Testis (tissue), 3 donors: ENCODE data around the gene ZFP64. TPM values are rescaled to one million over a fixed set of nuclear protein-coding genes. Genes with fewer than 3 reads are reported as not detected.

Source experiments
- DNase-seq: peaks from one replicate; pipeline ENCODE4 v3.0.0-alpha.2; 2019
- H3K27ac ChIP-seq, 2 donors: fragments of 200-600 bp; sonication (generic); one replicate each; pipeline ENCODE4 v1.5.1; 2019
- H3K27me3 ChIP-seq: fragments of 200-600 bp; sonication (generic); one replicate; pipeline ENCODE4 v1.5.1; 2019
- H3K36me3 ChIP-seq: fragments of 200-600 bp; sonication (generic); one replicate; pipeline ENCODE4 v1.5.1; 2017; ENCODE audit warnings: low read depth; ENCODE audit errors: missing control alignments
- H3K4me1 ChIP-seq: fragments of 200-600 bp; sonication (generic); one replicate; pipeline ENCODE4 v1.5.1; 2019
- H3K4me3 ChIP-seq, 2 donors: fragments of 200-600 bp; sonication (generic); one replicate each; pipeline ENCODE4 v1.5.1; 2017 to 2019
- H3K9me3 ChIP-seq: fragments of 200-600 bp; sonication (generic); one replicate; pipeline ENCODE4 v1.5.1; 2017
- CTCF ChIP-seq, 3 experiments: fragments of 450-650 bp in 2 of 3; fragments of 200-600 bp in 1 of 3; sonication (generic) in 1 of 3; IDR thresholded peaks; one replicate each; pipeline ENCODE4 v1.5.1; 2016 to 2019; ENCODE audit warnings: antibody characterized with exemption in 3 of 3, mild to moderate bottlenecking in 2 of 3, moderate library complexity in 1 of 3
- POLR2A ChIP-seq: fragments of 450-650 bp; IDR thresholded peaks from one replicate; pipeline ENCODE4 v1.6.1; 2017; ENCODE audit warnings: antibody characterized with exemption, mild to moderate bottlenecking, moderate library complexity
- WGBS, 2 donors: methylation state at CpG; one replicate each; pipeline ENCODE4 v1.1.5; 2018; 5-methylcytosine and 5-hydroxymethylcytosine counted together
- intact Hi-C: fragments of 100-400 bp; cut with DNase I; formaldehyde crosslinking; loops from one replicate; pipeline ENCODE4 v1.15.1; 2023; ENCODE audit warnings: low total_unique reads
- polyA plus RNA-seq: library from polyadenylated mRNA; stranded (reverse); fragments of 350-450 nt; fragmentation: Illumina TruSeq; extraction: RNeasy Lipid Tissue Mini Kit (QIAGEN cat#74804); gene quantifications from one replicate; pipeline ENCODE4 v1.2.3, GENCODE V29; 2014; ENCODE audit warnings: low read depth, low replicate concordance; ENCODE audit not compliant: insufficient read depth
- total RNA-seq, 2 donors: library from RNA; depleted of rRNA; stranded (reverse); fragments of >200 nt; gene quantifications; one replicate each; pipeline ENCODE4 v1.2.3, GENCODE V29; 2016

ZFP64 gene
- total and polyA plus RNA-seq, 3 donors from 2014 or later, result 16.4 to 33.6 (median 24.8) TPM

DNA sequence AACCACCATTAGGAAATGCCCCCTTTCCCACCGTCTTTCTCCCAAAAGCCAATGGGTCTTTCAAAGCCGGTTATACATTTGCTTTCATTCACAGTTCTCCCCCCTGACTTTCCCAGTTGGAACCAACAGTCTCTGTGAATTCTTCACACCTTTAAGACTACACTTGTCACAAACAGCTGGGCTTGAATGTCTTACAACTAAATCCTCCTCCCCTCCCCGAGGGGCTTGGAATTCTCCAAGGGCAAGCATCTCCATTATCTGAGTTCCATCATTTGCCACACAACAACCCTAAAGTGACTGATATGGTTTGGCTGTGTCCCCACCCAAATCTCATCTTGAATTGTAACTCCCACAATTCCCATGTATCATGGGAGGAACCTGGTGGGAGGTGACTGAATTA, 12.9 kb downstream of the ZFP64 start:
- WGBS, 2 donors, result 76 to 89% methylated on average over 3 of the region's 3 CpGs
- intact Hi-C loops, result no loop called here
- TF ChIP-seq POLR2A, result no peak
- no peak for TF ChIP-seq CTCF (IDR thresholded peaks at IDR 0.05)

DNA sequence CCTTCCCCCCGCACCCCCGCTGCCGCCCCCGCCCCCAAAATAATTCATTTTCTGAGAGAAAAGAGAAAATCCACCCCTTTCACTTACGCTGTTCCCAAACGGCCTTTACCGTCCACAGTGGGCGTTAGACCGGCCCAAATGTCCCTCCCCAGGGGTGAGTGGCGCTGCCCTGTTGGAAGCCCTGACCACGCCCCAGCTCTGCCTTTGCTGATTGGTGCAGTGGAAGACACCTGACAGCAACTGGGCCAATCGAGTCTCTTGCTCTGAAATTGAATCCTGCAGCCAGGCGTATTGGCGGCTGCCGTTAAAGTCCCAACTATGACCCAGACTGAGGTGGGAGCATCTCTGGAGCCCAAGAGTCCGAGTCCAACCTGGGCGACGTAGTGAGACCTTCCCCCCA, 15.7 kb downstream of the ZFP64 start:
- H3K27ac ChIP-seq, result no peak overlapping the region
- TF ChIP-seq POLR2A (no peak), CTCF (IDR thresholded peaks at IDR 0.05) (no peak)
- peak overlapping the region; percentile 25 to 33 for H3K4me3 ChIP-seq
- peak; percentile 78 for DNase-seq
- no peaks in the 10 kb centered on the region for H3K36me3 ChIP-seq
- H3K4me1 ChIP-seq, result no peaks in the 10 kb centered on the region
- intact Hi-C loops, result no loop called here
- no peaks in the 10 kb centered on the region for H3K9me3 ChIP-seq
- WGBS, 2 donors, result 90 to 91% methylated on average over 11 to 18 of the region's 18 CpGs
- H3K27me3 ChIP-seq, result no peaks in the 10 kb centered on the region

More for the DNA sequence above, 12.9 kb downstream of the ZFP64 start:
- Histone ChIP-seq H3K36me3 (no peaks in the 10 kb centered on the region), H3K4me1 (no peaks in the 10 kb centered on the region), H3K4me3 (no peak overlapping the region), H3K27ac (no peak overlapping the region), H3K27me3 (no peaks in the 10 kb centered on the region), H3K9me3 (no peaks in the 10 kb centered on the region)
- DNase-seq, result no peak

DNA sequence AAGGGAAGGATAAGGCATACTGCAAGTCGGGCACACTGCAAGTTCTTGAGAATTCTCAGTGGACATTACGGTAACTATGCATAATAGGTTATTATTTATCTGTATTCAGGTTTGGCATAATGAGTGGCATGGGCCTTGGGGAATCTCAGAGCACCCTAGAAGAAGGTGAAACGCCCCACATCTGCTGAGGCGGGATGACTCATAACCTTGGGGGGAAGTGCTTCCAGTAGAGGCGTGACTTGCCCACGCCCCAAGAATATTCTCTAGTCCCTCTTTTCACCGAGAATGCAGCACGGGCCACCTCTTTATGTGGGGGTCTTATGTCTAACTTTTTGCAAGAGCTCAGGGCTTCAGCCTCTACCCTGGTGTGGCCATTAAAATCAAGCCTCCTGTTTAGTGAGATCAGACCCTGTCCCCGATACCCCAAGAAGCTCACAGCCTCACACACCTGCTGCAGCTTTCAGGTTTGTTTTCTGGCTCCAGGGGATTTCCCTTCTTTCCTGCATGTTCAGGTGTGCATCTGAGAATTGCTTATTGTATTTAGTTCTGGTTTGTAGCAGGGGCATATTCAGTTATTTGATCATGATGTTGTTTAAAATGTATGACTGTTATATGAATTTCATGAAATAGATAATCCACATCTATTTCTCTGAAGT, 19.1 kb downstream of the ZFP64 start:
- no peaks in the 10 kb centered on the region for H3K4me1 ChIP-seq
- H3K27ac ChIP-seq, result no peak overlapping the region
- intact Hi-C loops, result no loop called here
- no peaks in the 10 kb centered on the region for H3K9me3 ChIP-seq
- no peak overlapping the region for H3K4me3 ChIP-seq
- H3K27me3 ChIP-seq, result no peaks in the 10 kb centered on the region
- no peak for DNase-seq
- no peak for TF ChIP-seq POLR2A
- no peak for TF ChIP-seq CTCF (IDR thresholded peaks at IDR 0.05)
- WGBS, 2 donors, result 93 to 96% methylated on average over 9 of the region's 9 CpGs
- no peaks in the 10 kb centered on the region for H3K36me3 ChIP-seq

GRCh38 chr20:52171025-52171424, 20.6 kb downstream of the ZFP64 start:
- H3K36me3 ChIP-seq, result no peaks in the 10 kb centered on the region
- no peak for DNase-seq
- no peak overlapping the region for H3K4me3 ChIP-seq
- H3K27me3 ChIP-seq, result no peaks in the 10 kb centered on the region
- H3K4me1 ChIP-seq, result no peaks in the 10 kb centered on the region
- H3K27ac ChIP-seq, result no peak overlapping the region
- intact Hi-C loops, result no loop called here
- TF ChIP-seq CTCF (IDR thresholded peaks at IDR 0.05) (no peak), POLR2A (no peak)
- 96 to 97% methylated on average over 8 of the region's 8 CpGs for WGBS, 2 donors
- no peaks in the 10 kb centered on the region for H3K9me3 ChIP-seq

DNA sequence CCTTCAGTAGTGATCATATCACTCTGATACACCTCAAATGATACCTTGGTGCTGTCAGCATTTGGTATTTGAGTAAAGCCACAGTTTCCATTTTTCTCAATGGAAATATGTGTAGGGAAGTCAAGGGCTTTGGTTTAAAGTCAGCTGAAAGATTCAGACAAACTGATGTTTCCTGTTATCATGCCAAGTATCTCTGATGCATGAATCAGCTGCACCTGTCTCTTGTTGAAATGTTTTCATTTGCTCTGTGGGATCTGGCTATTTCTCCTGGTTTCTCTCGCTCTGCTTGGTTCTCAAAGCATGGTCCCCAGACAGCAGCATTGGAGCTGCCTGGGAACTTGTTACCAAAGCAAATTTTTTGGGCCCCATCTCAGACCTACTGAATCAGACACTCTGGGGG, 23.5 kb downstream of the ZFP64 start:
- TF ChIP-seq CTCF (IDR thresholded peaks at IDR 0.05), result no peak
- no peak for TF ChIP-seq POLR2A
- H3K36me3 ChIP-seq, result no peaks in the 10 kb centered on the region
- intact Hi-C loops, result no loop called here

More for the DNA sequence above, 23.5 kb downstream of the ZFP64 start:
- Histone ChIP-seq H3K27ac (no peak overlapping the region), H3K9me3 (no peaks in the 10 kb centered on the region), H3K4me1 (no peaks in the 10 kb centered on the region), H3K4me3 (no peak overlapping the region), H3K27me3 (no peaks in the 10 kb centered on the region)
- DNase-seq, result no peak
- 88 to 96% methylated on average over 1 of the region's 1 CpG for WGBS, 2 donors
